GM12872 (cell line): ENCODE data around the gene GPR78.

Source experiments
- TF ChIP-seq, protein P1 (sequence below): IDR thresholded peaks from 3 replicates; pipeline ENCODE4 v1.5.1; 2011; ENCODE audit warnings: low read depth, mild to moderate bottlenecking, low read length, moderate library complexity; ENCODE audit not compliant: insufficient read depth

GPR78 gene

DNA sequence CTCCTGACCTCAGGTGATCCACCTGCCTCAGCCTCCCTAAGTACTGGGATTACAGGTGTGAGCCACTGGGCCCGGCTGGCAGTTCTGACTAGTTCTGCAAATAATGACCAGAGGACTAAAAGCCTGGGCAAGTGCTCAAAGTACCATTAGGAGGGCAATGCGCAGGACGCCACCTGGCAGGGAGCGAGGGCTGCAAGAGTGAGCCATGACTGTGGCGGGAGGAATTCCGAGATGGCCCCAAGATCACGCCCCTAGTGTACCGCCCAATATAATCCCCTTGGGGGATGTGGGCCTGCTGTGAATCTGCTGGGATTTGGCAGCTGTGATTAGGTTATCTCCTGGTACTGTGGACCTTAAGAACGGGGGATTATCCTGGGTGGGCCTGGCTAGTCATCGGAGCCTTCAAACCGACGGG, 26.2 kb upstream of the GPR78 start:
- TF ChIP-seq, protein P1, sequence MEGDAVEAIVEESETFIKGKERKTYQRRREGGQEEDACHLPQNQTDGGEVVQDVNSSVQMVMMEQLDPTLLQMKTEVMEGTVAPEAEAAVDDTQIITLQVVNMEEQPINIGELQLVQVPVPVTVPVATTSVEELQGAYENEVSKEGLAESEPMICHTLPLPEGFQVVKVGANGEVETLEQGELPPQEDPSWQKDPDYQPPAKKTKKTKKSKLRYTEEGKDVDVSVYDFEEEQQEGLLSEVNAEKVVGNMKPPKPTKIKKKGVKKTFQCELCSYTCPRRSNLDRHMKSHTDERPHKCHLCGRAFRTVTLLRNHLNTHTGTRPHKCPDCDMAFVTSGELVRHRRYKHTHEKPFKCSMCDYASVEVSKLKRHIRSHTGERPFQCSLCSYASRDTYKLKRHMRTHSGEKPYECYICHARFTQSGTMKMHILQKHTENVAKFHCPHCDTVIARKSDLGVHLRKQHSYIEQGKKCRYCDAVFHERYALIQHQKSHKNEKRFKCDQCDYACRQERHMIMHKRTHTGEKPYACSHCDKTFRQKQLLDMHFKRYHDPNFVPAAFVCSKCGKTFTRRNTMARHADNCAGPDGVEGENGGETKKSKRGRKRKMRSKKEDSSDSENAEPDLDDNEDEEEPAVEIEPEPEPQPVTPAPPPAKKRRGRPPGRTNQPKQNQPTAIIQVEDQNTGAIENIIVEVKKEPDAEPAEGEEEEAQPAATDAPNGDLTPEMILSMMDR: no peak

DNA sequence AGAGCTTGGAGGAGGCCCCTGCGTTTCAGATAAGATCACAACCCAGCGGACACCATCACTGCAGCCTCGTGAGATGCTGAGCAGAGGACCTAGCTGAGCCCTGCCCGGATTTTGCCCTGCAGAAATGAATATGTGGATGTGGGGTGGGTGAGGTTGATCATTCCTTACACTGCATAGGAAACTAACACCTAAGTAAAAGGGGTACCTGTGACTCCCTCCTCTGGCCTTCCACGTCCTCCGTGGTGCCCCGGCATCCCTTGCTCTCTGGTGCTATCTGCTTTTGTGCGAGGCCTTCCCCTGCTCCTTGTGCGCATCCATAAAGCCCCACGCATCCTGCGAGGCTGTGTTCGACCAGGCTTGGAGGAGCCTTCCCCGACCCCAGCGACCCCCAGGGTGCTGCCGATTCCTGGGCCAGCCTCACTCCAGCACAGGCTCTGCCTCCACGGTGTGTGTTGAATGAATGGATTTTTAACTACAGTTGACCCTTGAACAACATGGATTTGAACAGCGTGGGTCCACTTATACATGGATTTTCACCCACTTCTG, 25.6 kb upstream of the GPR78 start:
- TF ChIP-seq, protein P1: no peak

DNA sequence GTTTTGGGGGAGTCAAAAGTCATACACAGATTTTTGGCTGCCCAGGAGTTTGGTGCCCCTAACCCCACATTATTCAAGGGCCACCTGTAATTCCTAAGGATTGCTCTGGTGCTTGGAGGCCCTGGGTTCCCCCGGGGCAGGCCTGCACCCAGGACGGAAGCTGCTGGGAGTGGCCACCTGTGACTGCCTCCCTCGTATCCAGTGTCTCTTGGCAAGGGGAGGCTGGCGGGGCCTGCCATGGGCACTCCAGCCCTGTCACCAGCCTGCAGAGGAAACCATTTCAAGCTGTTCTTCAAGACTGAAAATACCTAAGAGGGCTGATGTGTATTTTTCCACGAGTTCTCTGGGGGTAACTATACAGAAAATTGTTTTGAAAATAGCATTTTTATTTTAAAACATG, 24.5 kb upstream of the GPR78 start:
- TF ChIP-seq, protein P1: no peak

DNA sequence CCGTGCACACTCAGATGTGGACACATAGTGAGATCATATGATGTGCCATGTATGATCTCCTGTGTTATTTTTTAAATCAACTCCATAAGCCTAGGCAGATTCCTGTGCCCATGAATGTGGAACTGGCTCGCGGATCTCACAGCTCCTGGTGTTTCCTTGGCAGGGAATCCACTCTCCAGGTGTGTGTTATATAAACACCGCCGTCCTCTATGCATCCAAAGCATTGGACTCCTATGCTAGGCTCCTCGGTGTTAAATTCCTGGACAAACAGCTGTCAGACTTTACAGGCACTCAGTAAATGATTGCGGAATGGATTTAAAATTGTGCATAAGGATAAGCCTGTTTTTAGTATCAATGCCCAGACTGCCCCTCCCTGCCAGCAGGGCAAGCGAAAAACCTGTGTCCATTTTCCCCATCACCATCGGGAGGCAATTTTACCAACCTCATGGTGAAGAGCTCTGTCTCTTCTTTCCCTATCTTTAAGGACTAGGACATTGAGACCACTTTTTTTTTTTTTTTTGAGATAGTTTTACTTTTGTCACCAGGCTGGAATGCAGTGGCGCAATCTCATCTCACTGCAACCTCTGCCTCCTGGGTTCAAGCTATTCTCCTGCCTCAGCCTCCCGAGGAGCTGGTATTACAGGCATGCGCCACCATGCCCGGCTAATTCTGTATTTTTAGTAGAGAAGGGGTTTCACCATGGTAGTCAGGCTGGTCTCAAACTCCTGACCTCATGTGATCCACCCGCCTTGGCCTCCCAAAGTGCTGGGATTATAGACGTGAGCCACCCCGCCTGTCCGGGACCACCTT, 23.6 kb upstream of the GPR78 start:
- TF ChIP-seq, protein P1: no peak

- TF ChIP-seq, protein P1: no peak
Observed at GRCh38 chr4:8557151-8558076, 22.8 kb upstream of the GPR78 start.

GRCh38 chr4:8558080-8558960, 21.9 kb upstream of the GPR78 start:
- TF ChIP-seq, protein P1: no peak
